ENCODE measurements around the gene ADO. TPM values are rescaled to one million over a fixed set of nuclear protein-coding genes. Genes with fewer than 3 reads are reported as not detected.

The ADO gene
- total and polyA plus RNA-seq, 2 of the 4 experiments (the other 2 are of a cell fraction), result 8.0 to 8.1 TPM

DNA sequence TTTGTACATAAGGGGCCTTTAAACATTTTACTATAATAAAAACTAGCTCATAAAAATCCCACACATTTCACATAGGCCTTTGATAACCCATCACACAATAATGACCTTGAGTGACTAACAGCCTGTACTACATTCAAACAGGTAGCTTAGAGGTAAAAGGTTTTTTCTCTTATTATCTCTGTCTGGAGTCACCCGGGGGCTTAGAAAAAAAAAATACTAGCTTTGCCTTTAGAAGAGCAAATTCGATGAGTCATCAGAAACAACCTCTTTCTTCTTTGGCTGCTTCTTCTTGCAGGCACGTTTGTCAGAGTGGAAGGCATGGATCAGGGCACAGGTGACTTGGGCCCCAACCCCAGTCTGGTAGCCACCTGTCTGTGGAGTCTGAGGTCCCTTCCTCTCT is 43.4 kb upstream of the ADO start:
- Histone ChIP-seq H3K9me3 (ENCODE audit: control insufficient read depth, insufficient read depth, low read length) (no peaks in the 10 kb centered on the region), H4K20me1 (ENCODE audit: insufficient read depth, low read length) (no peaks in the 10 kb centered on the region), H3K4ac (ENCODE audit: low read depth, low read length) (no peak overlapping the region), H3K27ac (ENCODE audit: insufficient read depth, low read length) (no peak overlapping the region), H3K23ac (ENCODE audit: low read depth, low read length) (no peak overlapping the region), H2AK9ac (replicated peaks; ENCODE audit: low read depth, low read length, poor library complexity) (no peak overlapping the region), H3K14ac (replicated peaks; ENCODE audit: low read depth, low read length) (no peak overlapping the region), H2AFZ (replicated peaks; ENCODE audit: low read length, poor library complexity) (peak overlapping the region; percentile 8), H3K9me1 (ENCODE audit: insufficient read depth, low read length) (no peaks in the 10 kb centered on the region; the same call in 1 of the 2 replicates), H2BK15ac (ENCODE audit: low read depth, low read length) (no peak overlapping the region), H2AK5ac (ENCODE audit: low read depth, low read length) (no peak overlapping the region), H3K9ac (ENCODE audit: low read depth, low read length) (no peak overlapping the region), H3K79me1 (ENCODE audit: low read depth in 1 of 2, low read length in 2 of 2) (no peaks in the 10 kb centered on the region), H3K27me3 (ENCODE audit: control insufficient read depth, insufficient read depth, low read length) (no peaks in the 10 kb centered on the region), H4K91ac (ENCODE audit: insufficient read depth, low read depth, low read length) (no peak overlapping the region), H3K18ac (ENCODE audit: low read depth, low read length) (no peak overlapping the region), H3K36me3 (ENCODE audit: control insufficient read depth, insufficient read depth, low read length) (no peaks in the 10 kb centered on the region), H2BK20ac (ENCODE audit: low read depth, low read length) (no peak overlapping the region), H3K4me2 (ENCODE audit: low read depth, low read length) (no peak overlapping the region), H3K56ac (ENCODE audit: extremely low read depth, insufficient read depth, low read length) (no peak overlapping the region), H2BK120ac (ENCODE audit: low read depth, low read length) (no peak overlapping the region), H4K5ac (ENCODE audit: low read depth, low read length) (no peak overlapping the region), H3K4me1 (ENCODE audit: control insufficient read depth, insufficient read depth, low read length) (no peaks in the 10 kb centered on the region), H2BK5ac (ENCODE audit: low read depth, low read length, poor library complexity, severe bottlenecking) (no peak overlapping the region), H4K8ac (ENCODE audit: low read depth in 2 of 2, low read length in 2 of 2) (no peak overlapping the region), H3K4me3 (ENCODE audit: insufficient read depth, low read depth, low read length) (no peak overlapping the region)
- ChIA-PET POLR2A (ENCODE audit: unreplicated experiment) (no interaction called here), CTCF (interaction anchor here (1.3 kb wide), 1 partner anchor 24 kb away, joined by 3 read pairs; no protein-coding TSS in a partner anchor)
- DNase-seq (no peak), ATAC-seq (ENCODE audit: low read depth) (no peak)
- in situ Hi-C loops (cut with MboI; ENCODE audit: low sequenced_read_pairs) (no loop called here), intact Hi-C loops (cut with micrococcal nuclease) (no loop called here), dilution Hi-C loops (cut with HindIII; ENCODE audit: low sequenced_read_pairs, unreplicated experiment) (no loop called here)
- no TSS peak for BruUV-seq (replicated peaks)
- TF ChIP-seq NFE2L2 (IDR thresholded peaks at IDR 0.05; ENCODE audit: low read depth, low read length) (peak; percentile 50; the same call in 1 of the 2 replicates), POLR2A (IDR thresholded peaks at IDR 0.05; ENCODE audit: low read depth, low read length) (no peak), RAD21 (IDR thresholded peaks at IDR 0.05; ENCODE audit: low read length) (no peak), RCOR1 (IDR thresholded peaks at IDR 0.05; ENCODE audit: insufficient replicate concordance, low read length) (no peak), RFX5 (IDR thresholded peaks at IDR 0.05; ENCODE audit: low read depth, low read length) (no peak), CHD1 (IDR thresholded peaks at IDR 0.05; ENCODE audit: low read depth, low read length) (no peak), BHLHE40 (IDR thresholded peaks at IDR 0.05; ENCODE audit: low read depth, low read length) (no peak), MAFK (IDR thresholded peaks at IDR 0.05; ENCODE audit: low read depth, low read length) (peak; percentile 99), FOS (IDR thresholded peaks at IDR 0.05; ENCODE audit: low read depth, low read length) (no peak), MXI1 (IDR thresholded peaks at IDR 0.05; ENCODE audit: borderline replicate concordance, low read depth, low read length) (no peak), MAZ (IDR thresholded peaks at IDR 0.05; ENCODE audit: borderline replicate concordance, low read depth, low read length) (no peak)
- TF ChIP-seq, protein P1, sequence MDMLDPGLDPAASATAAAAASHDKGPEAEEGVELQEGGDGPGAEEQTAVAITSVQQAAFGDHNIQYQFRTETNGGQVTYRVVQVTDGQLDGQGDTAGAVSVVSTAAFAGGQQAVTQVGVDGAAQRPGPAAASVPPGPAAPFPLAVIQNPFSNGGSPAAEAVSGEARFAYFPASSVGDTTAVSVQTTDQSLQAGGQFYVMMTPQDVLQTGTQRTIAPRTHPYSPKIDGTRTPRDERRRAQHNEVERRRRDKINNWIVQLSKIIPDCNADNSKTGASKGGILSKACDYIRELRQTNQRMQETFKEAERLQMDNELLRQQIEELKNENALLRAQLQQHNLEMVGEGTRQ (IDR thresholded peaks at IDR 0.05; ENCODE audit: low read depth, low read length), result no peak
- TF ChIP-seq, protein P2, sequence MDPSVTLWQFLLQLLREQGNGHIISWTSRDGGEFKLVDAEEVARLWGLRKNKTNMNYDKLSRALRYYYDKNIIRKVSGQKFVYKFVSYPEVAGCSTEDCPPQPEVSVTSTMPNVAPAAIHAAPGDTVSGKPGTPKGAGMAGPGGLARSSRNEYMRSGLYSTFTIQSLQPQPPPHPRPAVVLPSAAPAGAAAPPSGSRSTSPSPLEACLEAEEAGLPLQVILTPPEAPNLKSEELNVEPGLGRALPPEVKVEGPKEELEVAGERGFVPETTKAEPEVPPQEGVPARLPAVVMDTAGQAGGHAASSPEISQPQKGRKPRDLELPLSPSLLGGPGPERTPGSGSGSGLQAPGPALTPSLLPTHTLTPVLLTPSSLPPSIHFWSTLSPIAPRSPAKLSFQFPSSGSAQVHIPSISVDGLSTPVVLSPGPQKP (IDR thresholded peaks at IDR 0.05; ENCODE audit: borderline replicate concordance, low read depth, low read length), result no peak
- WGBS, 2 experiments (ENCODE audit: extremely low coverage in 2 of 2, insufficient read length in 1 of 2), result no CpG with 5 or more reads among the region's 3 CpGs

Measured in IMR-90 (cell line).